GM12878 (cell line): ENCODE data around the gene NCAM2. TPM values are rescaled to one million over a fixed set of nuclear protein-coding genes. Genes with fewer than 3 reads are reported as not detected.

ENCODE experiments used
- ATAC-seq: fragments of 200-7000 bp; cut with Tn5 transposase; 3 replicates; pipeline ENCODE4 v1.9.1; 2020; ENCODE audit warnings: mild to moderate bottlenecking, moderate library complexity
- BruUV-seq: library from RNA; stranded (reverse); fragments of 400-500 nt; replicated peaks from 2 replicates; lab custom pipeline; 2021; lab: Mats Ljungman, UMichigan
- CTCF ChIA-PET: fragments of 300-600 bp; sonication (Branson Sonifier 250); formaldehyde crosslinking; extraction: SDS; loops from one replicate; lab custom pipeline; 2021; ENCODE audit warnings: inconsistent platforms; lab: Yijun Ruan, JAX
- POLR2A ChIA-PET: fragments of 350-600 bp; formaldehyde crosslinking; extraction: SDS; loops from one replicate; lab custom pipeline; 2021; ENCODE audit warnings: inconsistent platforms; lab: Charles Lee
- RAD21 ChIA-PET: fragments of 300-600 bp; sonication (Branson Sonifier 250); formaldehyde crosslinking; loops from one replicate; lab custom pipeline; 2023; ENCODE audit warnings: antibody characterized with exemption; ENCODE audit not compliant: unreplicated experiment; lab: Charles Lee
- SMC1A ChIA-PET: fragments of 300-600 bp; sonication (Branson Sonifier 250); formaldehyde crosslinking; loops from one replicate; lab custom pipeline; 2023; ENCODE audit not compliant: unreplicated experiment, uncharacterized antibody; lab: Charles Lee
- DNase-seq: peaks from one replicate; pipeline ENCODE4 v3.0.0-alpha.2; 2011; ENCODE audit warnings: low read depth, low spot score
- FAIRE-seq: peaks from 3 replicates; lab custom pipeline; 2011; peaks lifted over from hg19 to GRCh38; lab: Jason Lieb, UNC
- H2AFZ ChIP-seq: 2 replicates; pipeline ENCODE4 v1.6.0; 2011; ENCODE audit warnings: low read depth, low read length, control low read depth; ENCODE audit not compliant: control insufficient read depth
- H3K27ac ChIP-seq: 2 replicates; pipeline ENCODE4 v1.5.1; 2011; ENCODE audit warnings: control low read depth; ENCODE audit not compliant: control insufficient read depth, insufficient read depth
- H3K27me3 ChIP-seq, 2 experiments: replicated peaks in 1 of 2; 2 replicates each; pipeline versions ENCODE4 v1.6.0 to v1.6.1; 2011; ENCODE audit warnings: low read length in 1 of 2; ENCODE audit not compliant: control insufficient read depth in 2 of 2, insufficient read depth in 2 of 2
- H3K36me3 ChIP-seq, 2 experiments: 2 replicates each; pipeline ENCODE4 v1.5.1; 2011; ENCODE audit warnings: low read length in 1 of 2; ENCODE audit not compliant: control insufficient read depth in 2 of 2, insufficient read depth in 2 of 2
- H3K4me1 ChIP-seq: 2 replicates; pipeline ENCODE4 v1.6.1; 2011; ENCODE audit warnings: mild to moderate bottlenecking, low read length, moderate library complexity, mixed read lengths; ENCODE audit not compliant: control insufficient read depth, insufficient read depth
- H3K4me2 ChIP-seq: 2 replicates; pipeline ENCODE4 v1.6.0; 2011; ENCODE audit warnings: control low read depth; ENCODE audit not compliant: control insufficient read depth, insufficient read depth
- H3K4me3 ChIP-seq: fragments of 200-600 bp; sonication (generic); 2 replicates; pipeline ENCODE4 v1.5.1; 2016
- H3K79me2 ChIP-seq: 2 replicates; pipeline ENCODE4 v1.6.0; 2011; ENCODE audit warnings: low read length; ENCODE audit not compliant: control insufficient read depth, insufficient read depth
- H3K9ac ChIP-seq: 2 replicates; pipeline ENCODE4 v1.8.0; 2011; ENCODE audit warnings: low read length, control low read depth, mixed read lengths; ENCODE audit not compliant: control insufficient read depth, insufficient read depth
- H3K9me3 ChIP-seq: replicated peaks from 3 replicates; pipeline ENCODE4 v1.5.1; 2011; ENCODE audit warnings: mild to moderate bottlenecking, low read length; ENCODE audit not compliant: control insufficient read depth, insufficient read depth
- H4K20me1 ChIP-seq: 2 replicates; pipeline ENCODE4 v1.6.0; 2011; ENCODE audit not compliant: control insufficient read depth, insufficient read depth
- DPF2 ChIP-seq: fragments of 450-650 bp; IDR thresholded peaks from 2 replicates; pipeline ENCODE4 v1.6.1; 2017; ENCODE audit warnings: mild to moderate bottlenecking
- E2F4 ChIP-seq: IDR thresholded peaks from 2 replicates; pipeline ENCODE4 v1.6.1; 2012; ENCODE audit warnings: low read depth, low read length, improper control_type of control experiment
- ELK1 ChIP-seq: IDR thresholded peaks from 2 replicates; pipeline ENCODE4 v1.6.1; 2012; ENCODE audit warnings: low read depth, low read length, improper control_type of control experiment
- KLF5 ChIP-seq: fragments of 450-650 bp; IDR thresholded peaks from 2 replicates; pipeline ENCODE4 v1.6.1; 2014; ENCODE audit warnings: mild to moderate bottlenecking; ENCODE audit not compliant: partially characterized antibody
- NFYA ChIP-seq: IDR thresholded peaks from 2 replicates; pipeline ENCODE4 v1.6.1; 2011; ENCODE audit warnings: low read depth, mild to moderate bottlenecking, low read length, improper control_type of control experiment, borderline replicate concordance
- NKRF ChIP-seq: fragments of 450-650 bp; conservative IDR thresholded peaks from 2 replicates; pipeline ENCODE4 v1.6.1; 2017; ENCODE audit warnings: mild to moderate bottlenecking, moderate library complexity
- NR2F1 ChIP-seq: fragments of 450-650 bp; conservative IDR thresholded peaks from 2 replicates; pipeline ENCODE4 v1.6.1; 2017; ENCODE audit warnings: mild to moderate bottlenecking
- PML ChIP-seq: IDR thresholded peaks from 2 replicates; pipeline ENCODE4 v1.6.1; 2012; ENCODE audit warnings: low read length, inconsistent platforms
- RAD21 ChIP-seq: IDR thresholded peaks from 2 replicates; pipeline ENCODE4 v1.6.1; 2011; ENCODE audit warnings: mild to moderate bottlenecking, low read depth, low read length, moderate library complexity; ENCODE audit not compliant: insufficient read depth
- RAD51 ChIP-seq: fragments of 450-650 bp; IDR thresholded peaks from 2 replicates; pipeline ENCODE4 v1.6.1; 2016; ENCODE audit warnings: moderate library complexity, mild to moderate bottlenecking, inconsistent platforms
- SPI1 ChIP-seq: IDR thresholded peaks from 2 replicates; pipeline ENCODE4 v1.6.1; 2011; ENCODE audit warnings: low read depth, mild to moderate bottlenecking, low read length, moderate library complexity, borderline replicate concordance; ENCODE audit not compliant: insufficient read depth
- TCF12 ChIP-seq: IDR thresholded peaks from 2 replicates; pipeline ENCODE4 v1.6.1; 2011; ENCODE audit warnings: low read depth, mild to moderate bottlenecking, low read length
- YY1 ChIP-seq: IDR thresholded peaks from 2 replicates; pipeline ENCODE4 v1.6.1; 2011; ENCODE audit warnings: low read depth, mild to moderate bottlenecking, low read length
- ZZZ3 ChIP-seq: IDR thresholded peaks from 2 replicates; pipeline ENCODE4 v1.6.1; 2011; ENCODE audit warnings: low read depth; ENCODE audit not compliant: control insufficient read depth, insufficient read length
- WGBS: methylation state at CpG from one replicate; pipeline ENCODE4 v1.1.6; 2016; ENCODE audit warnings: low lambda C conversion rate; ENCODE audit not compliant: insufficient replicate concordance, insufficient coverage; ENCODE audit errors: missing lambda C conversion rate; 5-methylcytosine and 5-hydroxymethylcytosine counted together
- in situ Hi-C: fragments of 300-500 bp; cut with MboI; formaldehyde crosslinking; loops from 9 replicates; pipeline ENCODE4 v1.14.3; 2018; ENCODE audit warnings: mixed read lengths
- intact Hi-C: fragments of 100-400 bp; cut with micrococcal nuclease; formaldehyde crosslinking; loops from one replicate; pipeline ENCODE4 v1.14.2; 2022; ENCODE audit not compliant: unreplicated experiment
- polyA plus RNA-seq, 11 experiments: library from polyadenylated mRNA; depleted of rRNA in 4 of 11; unstranded in 6 of 11; stranded (reverse) in 5 of 11; fragments of >200 nt; fragmentation: Nextera tagmentation in 4 of 11; fragmentation: Illumina TruSeq in 1 of 11; extraction: Ambion mirVana in 4 of 11; extraction: Trizol in 1 of 11; gene quantifications; 1 replicate in 1 of 11; 2 replicates in 10 of 11; pipeline versions ENCODE4 v1.2.1 to v1.2.3, GENCODE V29; 2011 to 2016; ENCODE audit warnings: inconsistent platforms in 2 of 11, missing spikeins in 2 of 11, low read depth in 1 of 11
- total RNA-seq, 4 experiments: library from RNA; depleted of rRNA in 3 of 4; stranded (reverse); fragments of >200 nt in 3 of 4; fragmentation: Illumina TruSeq in 1 of 4; extraction: Trizol in 1 of 4; gene quantifications; 2 replicates each; pipeline versions ENCODE4 v1.2.1 to v1.2.3, GENCODE V29; 2013 to 2021

Gene NCAM2
- total and polyA plus RNA-seq, 10 of the 15 experiments (the other 5 are each of a cell fraction or from before 2014, with no cell fraction given): 0.23 to 0.27 TPM; not detected in 8

- H3K4me3 ChIP-seq: no peak overlapping the region
- CTCF ChIA-PET: no interaction called here
- no peaks in the 10 kb centered on the region for H3K4me1 ChIP-seq
- DNase-seq: no peak
- 16% methylated on average over 2 of the region's 2 CpGs for WGBS
- intact Hi-C loops (no loop called here), in situ Hi-C loops (no loop called here)
- no peak for ATAC-seq
- H3K9me3 ChIP-seq: no peaks in the 10 kb centered on the region
- no peak overlapping the region for H3K27ac ChIP-seq
- no peak overlapping the region for H3K4me2 ChIP-seq
- POLR2A ChIA-PET: no interaction called here
- RAD21 ChIA-PET: no interaction called here
- H3K36me3 ChIP-seq: no peaks in the 10 kb centered on the region
- SMC1A ChIA-PET: no interaction called here
- no peaks in the 10 kb centered on the region for H3K27me3 ChIP-seq
- TF ChIP-seq NKRF (no peak), ELK1 (no peak), NR2F1 (no peak), ZZZ3 (no peak), RAD21 (no peak), KLF5 (no peak), YY1 (no peak), E2F4 (no peak), RAD51 (no peak), DPF2 (no peak), NFYA (no peak), SPI1 (no peak), PML (no peak), TCF12 (no peak)
- no peaks in the 10 kb centered on the region for H3K79me2 ChIP-seq
- no peak overlapping the region for H2AFZ ChIP-seq
- no TSS peak for BruUV-seq
- no peak overlapping the region for H3K9ac ChIP-seq
- FAIRE-seq: no peak
- H4K20me1 ChIP-seq: no peaks in the 10 kb centered on the region
Observed at GRCh38 chr21:21301013-21301412, 302.8 kb downstream of the NCAM2 start.
